Activated CD8-positive, alpha-beta memory T cell treated with anti-CD3 and anti-CD28 coated beads, Interleukin-2, amount 50 U/mL, for 1 hour (primary cell): ENCODE measurements around the gene PCDH15.

Source experiments
- DNase-seq: peaks from one replicate; pipeline ENCODE4 v3.0.0-alpha.2; 2020; ENCODE audit errors: extremely low read depth

Gene PCDH15

DNA sequence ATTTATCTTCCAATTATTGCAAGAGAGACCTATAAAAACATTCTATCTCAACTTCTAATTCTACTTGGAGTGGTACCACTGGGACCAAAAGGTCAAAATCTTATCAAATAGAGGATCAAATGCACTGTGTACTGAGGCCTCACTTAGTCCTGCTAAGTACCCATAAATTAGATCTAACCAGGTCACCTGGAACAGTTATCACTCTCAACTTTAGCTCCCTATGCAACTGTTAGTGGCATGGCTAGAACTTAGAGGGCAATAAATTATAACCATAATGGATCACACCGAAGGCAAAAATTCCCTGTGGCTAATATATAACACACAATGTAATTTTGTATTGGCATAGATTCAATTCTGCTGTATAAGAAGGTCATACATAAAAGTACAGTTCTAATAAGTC, 428.9 kb downstream of the PCDH15 start:
- DNase-seq: no peak

DNA sequence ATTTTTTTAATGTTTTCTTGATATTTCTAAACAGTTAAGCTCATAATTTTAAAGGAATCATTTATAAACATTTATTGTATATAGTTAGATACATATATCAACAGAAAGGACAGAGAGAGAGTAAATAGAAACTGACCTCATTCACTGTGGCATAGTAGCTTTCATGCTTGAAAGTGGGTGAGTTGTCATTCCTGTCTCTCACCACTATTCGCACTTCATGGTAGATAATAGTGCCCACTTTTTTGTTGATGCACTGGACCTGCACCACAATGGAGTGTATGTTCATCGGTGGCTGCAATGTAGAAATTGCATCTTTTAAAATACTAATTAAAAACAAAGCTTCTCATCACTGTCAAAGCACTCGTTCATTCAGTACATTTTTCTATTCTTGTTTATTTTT, 432.0 kb downstream of the PCDH15 start:
- no peak for DNase-seq

DNA sequence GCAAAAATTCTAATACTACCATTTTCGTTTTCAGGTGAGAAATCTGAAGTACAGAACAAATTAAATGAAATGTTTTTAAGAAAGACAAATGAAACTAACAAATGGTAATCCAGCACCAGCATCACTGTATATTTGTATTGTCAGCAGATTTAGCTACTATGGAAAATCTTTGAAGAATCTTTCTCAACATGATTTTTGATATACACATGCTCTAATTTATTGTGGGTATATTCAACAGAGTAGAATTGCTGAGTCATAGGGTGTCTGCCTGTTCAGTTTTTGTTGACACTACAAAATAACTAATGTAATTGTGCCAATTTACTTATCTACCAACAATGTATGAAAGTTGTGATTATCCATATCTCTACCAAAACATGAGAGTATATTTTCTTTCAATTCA, 437.6 kb downstream of the PCDH15 start:
- DNase-seq: no peak

DNA sequence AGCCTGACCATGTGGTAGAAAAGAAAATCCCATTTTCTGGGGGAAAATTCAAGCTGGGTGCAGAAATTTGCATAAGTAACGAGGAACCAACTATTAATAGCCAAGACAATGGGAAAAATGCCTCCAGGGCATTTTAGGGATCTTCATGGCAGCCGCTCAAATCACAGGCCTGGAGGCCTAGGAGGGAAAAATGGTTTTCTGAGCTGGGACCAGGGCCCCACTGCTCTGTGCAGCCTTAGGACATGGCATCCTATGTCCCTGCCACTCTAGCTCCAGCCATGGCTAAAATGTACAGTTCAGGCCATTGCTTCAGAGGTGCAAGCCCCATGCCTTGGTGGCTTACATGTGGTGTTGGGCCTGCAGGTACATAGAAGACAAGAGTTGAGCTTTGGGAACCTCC, 459.0 kb downstream of the PCDH15 start:
- DNase-seq: no peak

DNA sequence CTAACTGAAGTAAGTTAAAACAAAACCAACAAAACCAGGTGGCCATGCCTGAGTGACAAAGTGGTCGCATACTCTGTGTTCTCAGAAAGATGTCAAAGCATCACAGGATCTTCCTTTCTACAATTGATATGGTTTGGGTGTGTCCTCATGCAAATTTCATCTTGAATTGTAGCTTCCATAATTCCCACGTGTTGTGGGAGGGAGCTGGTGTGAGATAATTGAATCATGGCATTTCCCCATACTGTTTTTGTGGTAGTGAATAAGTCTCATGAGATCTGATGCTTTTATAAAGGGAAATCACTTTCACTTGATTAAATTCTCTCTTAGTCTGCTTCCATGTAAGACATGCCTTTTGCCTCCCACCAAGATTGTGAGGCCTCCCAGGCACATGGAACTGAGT, 465.7 kb downstream of the PCDH15 start:
- DNase-seq: no peak

DNA sequence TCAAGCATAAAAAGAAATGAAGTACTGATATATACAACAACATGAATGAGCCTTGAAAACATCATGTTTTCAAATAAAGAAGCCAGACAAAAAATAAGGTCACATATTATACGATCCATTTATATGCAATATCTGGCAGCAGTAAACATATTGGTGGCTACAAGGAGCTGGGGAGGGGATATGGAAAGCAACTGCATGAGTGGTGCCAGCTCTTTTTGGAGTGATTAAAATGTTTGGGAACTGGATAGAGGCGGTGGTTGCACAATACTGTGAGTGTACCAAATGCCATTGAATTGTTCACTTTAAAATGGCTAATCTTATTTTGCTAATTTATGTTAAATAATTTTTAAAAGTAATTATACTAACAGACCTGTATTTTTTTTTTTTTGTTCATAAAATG, 481.7 kb downstream of the PCDH15 start:
- no peak for DNase-seq

DNA sequence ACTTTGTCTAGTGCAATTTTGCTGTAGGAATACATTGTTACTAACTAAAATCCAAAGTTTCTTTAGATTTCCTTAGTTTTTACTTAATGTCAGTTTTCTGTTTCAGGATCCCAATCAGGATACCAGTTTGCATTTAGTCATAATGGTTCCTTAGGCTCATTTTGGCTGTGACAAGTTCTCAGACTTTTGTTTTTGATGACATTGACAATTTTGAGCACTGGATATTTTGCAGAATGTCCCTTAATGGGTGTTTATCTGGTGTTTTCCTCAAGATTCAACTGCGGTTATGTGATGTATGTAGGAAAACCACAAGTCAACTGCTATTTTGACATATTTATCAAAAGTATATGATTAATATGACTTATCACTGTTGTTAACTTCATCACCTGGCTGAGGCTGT, 482.6 kb downstream of the PCDH15 start:
- DNase-seq: no peak

DNA sequence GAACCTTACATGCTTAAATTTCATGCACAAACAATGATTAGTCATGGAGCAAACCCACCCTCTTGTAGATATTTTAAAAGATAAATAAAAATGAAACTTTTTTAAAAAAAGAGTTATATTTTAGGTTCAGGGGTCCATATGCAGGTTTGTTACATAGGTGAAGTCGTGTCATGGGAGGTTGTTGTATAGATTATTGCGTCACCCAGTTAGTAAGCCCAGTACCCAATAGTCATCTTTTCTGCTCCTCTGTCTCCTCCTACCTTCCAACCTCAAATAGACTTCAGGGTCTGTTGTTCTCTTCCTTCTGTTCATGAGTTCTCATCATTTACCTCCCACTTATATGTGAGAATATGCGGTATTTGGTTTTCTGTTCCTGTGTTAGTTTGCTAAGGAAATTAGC, 486.6 kb downstream of the PCDH15 start:
- no peak for DNase-seq

DNA sequence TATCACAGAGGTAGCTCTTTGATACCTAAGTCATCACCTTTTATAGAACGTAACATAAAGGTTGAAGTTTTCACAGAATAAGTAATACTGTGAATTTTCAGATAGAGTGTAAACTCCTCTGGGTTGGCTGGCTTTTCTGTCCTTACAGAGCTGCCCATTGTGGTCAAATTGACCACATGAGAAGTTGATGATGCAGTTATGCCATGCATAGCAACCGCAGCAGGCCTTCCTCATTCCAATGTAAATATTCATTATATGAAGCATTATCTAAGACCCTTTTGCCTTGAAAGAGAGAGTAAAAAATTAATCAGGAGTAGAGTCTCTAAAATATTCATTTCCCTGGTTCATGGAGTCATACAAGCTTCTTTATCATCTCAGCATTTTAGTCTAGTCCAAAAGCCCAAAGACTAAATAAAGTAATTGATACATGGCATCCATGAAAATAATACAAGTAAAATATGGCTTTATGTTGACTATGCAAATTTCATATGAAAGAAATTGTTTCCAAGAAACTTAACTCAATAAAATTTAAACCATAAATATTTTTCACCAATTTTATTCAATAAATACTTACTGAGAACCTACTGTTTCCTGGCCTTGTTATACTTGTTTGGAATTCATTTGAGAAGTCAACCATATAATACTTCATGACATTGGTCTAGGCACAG, 516.4 kb downstream of the PCDH15 start:
- DNase-seq: no peak

DNA sequence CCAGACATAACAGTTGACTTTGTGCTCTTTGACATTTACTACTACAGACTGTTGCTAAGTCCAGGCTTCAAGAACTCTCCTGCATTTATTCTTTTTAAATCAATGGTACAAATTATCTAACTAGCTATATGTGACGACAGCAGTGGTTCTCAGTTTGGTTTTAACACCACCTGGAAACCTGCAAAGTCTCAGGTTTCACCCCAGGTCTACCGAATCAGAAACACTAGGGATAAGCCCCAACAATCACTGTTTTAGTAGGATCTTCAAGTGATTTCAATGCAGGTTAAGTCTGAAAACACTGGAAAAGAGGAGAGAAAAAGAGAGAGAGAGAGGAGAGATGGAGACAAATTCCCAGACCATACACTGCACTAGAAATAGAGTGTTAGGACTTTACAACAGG, 519.0 kb downstream of the PCDH15 start:
- no peak for DNase-seq

DNA sequence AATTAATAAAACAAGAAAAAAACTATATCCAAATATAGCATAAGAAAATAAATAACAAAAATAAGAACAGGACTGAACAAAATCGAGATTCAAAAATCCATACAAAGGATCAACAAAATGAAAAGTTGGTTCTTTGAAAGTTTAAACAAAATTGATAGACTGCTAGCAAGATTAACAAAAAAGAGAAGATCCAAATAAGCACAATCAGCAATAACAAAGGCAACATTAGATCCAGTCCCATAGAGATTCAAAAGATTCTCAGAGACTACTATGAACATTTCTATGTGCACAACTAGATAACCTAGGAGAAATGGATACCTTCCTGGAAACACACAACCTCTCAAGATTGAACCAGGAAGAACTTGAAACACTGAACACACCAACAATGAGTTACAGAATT, 534.6 kb downstream of the PCDH15 start:
- no peak for DNase-seq

DNA sequence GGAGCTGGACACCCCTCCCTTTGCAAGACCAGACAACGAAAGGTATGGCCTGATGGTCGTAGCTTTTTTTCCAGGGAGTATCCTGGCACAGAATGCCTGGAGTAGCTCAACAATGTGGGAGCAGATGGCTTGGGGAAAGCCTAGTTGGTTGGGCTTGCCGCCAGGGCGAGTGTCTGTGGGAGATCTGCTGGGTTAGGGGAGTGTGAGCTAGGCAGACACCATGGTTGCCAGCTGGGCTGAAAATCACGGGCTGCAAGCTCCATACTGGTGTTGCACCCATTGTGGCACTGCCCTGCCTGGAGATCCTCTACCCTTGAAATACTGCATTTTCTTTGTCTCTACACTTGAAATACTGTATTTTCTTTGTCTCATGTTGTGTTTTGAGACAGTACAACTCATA, 538.3 kb downstream of the PCDH15 start:
- DNase-seq: no peak

DNA sequence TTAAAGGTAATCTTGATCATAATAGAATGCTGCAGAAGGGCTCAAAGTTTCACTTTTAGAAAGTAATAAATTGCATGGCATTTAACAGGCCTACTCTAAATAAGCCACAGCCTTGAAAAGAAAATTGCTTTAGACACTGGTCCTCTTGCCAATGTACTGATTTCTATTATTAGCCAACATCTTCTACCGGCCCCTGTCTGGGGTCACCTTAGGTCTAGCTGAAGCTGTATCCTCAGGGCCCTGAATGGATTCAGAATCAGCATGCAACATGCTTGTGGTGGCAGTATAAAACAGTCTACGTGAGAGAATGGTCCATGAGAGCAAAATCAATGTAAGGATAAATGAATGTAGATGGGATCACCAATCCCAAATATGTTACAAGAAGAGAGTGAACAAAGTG, 541.9 kb downstream of the PCDH15 start:
- DNase-seq: no peak

DNA sequence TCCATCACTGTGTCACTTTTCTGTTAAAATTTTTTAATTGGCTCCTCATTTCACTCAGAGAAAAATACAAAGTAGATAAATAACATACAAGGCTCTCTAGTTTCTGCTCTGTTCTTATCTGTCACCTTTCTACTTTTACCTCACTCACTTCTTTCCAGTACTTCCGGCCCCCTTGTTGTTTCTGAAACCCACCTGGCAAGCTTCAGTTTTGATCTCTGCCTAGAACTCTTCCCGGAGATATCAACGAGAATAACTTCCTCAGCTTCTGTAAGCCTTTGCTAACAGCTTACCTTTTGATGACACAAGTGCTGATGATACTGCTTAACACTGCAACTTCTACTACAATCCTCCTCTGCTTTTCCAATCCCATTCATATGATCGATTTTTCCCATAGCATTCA, 566.2 kb downstream of the PCDH15 start:
- no peak for DNase-seq

DNA sequence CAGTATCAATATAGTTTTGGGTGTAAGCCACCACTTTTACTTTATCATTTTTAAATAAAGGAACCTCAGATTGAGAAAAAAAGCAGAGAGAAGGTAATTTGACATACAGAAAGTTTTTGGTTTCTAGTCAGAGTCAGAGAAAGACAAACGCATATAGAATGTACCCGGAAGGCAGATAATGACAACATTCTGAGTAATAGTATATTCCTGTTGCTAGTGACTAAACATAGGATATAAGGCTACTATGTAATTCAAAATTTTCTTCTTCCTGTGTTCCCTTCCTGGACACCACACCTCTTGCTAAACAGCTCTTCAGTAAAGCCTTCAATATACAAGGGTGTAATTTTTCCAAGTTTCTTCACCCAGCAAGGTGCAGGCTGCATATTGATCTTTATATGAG, 597.6 kb downstream of the PCDH15 start:
- DNase-seq: no peak

DNA sequence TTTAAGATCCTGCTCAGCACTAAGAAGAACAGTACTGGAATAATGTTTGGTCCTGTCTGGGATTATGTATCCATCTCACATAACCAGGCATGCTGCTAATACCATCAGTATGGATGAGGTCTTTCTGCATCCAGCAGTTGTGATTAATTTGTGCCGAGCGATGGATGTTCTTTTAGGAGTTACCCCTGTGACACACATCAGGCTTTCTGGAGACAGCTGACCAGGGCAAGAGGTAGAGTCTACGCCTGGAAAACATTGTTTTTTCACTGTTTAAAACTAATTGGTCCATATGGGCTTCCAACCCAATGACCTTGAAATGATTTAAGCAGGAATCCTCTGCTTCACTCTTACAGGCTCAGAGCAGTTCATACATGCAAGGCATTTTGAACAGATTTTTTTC, 603.0 kb downstream of the PCDH15 start:
- no peak for DNase-seq

DNA sequence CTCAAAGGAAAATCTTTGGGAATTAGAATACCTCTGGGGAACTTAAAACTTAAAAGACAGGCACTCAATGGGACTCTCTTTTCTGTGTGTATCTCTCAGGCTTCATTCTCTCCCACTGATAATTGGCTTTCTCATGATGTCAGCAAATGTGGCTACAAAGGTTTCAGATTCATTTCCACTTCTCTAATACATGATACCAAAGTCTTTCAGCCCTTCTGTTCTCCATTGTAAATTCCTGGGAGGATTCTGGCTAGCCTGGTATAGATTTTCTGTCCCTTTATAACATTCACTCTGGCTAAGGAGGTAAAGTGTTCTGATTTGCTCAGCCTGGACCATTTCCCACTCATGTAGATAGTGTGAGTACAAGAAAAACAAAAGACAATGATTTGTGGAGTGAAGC, 606.2 kb downstream of the PCDH15 start:
- DNase-seq: no peak

DNA sequence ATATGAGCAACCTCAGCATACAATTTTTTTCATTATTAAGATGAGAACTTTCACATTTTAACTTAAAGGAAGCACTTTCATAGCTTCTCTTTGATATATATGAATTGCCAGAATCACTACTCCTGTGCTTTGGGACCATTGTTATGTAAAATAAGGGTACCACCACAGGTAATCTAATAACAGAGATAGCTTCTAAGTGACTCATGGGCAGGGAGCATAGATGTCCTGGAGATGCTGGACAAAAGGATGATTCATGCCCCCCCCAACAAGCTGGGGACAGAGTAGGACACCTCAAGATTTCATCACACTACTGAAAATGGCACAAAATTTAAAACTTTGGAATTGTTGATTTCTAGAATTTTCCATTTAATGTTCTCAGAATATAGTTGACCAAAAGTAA, 641.1 kb downstream of the PCDH15 start:
- DNase-seq: no peak

DNA sequence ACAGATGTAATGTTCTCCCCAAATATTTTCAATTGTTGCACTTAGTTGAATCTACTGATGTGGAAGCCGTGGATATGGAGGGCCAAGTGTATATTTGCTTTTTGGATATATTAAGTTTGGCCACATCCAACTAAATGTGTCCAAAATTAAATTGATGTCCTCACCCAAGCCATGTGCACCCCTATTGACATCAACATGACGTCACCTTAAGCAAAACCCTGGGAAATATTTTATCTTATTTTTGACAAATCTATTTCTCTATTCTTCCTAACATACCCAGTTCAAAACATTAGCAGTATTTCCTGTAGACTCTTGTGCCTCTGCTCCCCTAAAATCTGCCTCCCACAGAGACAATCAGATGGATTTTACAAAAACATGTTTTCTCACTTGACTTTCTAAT, 652.5 kb downstream of the PCDH15 start:
- DNase-seq: no peak

DNA sequence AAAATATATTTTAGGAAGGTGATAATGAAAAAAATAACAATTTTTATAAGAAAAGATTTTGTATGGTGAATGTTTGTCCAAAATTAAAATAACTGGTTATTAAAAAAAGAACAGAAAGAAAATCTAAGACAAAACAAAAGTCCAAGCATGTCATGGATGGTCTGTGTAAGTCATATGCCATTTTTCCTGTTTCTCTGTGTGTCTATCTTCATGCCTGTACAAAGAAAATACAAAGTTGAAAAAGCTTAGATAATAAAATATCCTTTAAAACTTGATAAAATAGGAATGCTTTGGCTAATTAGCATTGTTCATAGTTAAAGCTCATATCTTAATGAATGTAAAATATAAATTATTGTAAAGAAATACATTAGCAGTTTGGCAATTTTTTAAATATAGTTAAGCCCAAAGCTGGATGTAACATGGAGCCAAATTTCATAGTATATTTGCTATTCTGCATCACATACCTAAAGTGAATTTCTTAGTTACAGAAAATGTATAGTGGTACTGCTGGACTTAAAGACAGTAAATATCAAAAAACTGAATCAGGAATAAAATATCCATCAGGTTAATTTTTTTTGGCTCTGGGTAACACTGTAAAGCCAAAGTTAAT, 661.1 kb downstream of the PCDH15 start:
- DNase-seq: no peak

DNA sequence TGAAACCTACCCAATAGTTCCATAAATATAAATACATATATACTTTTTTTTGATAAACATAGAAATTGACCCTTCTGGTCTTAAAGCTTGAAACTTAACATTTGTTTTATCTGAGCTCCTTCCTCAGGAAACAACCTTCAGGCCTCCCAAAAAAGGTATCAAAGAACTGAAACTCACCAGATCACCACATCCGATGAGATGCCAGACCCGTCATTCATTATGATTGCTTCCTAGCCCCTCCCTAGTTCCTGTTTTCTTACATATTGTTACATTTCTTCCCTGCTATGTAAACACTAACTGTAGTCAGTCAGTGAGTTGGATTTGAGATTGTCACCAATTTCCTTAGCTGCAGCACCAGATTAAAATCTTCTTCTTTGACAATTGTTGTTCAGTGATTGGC, 663.6 kb downstream of the PCDH15 start:
- no peak for DNase-seq

DNA sequence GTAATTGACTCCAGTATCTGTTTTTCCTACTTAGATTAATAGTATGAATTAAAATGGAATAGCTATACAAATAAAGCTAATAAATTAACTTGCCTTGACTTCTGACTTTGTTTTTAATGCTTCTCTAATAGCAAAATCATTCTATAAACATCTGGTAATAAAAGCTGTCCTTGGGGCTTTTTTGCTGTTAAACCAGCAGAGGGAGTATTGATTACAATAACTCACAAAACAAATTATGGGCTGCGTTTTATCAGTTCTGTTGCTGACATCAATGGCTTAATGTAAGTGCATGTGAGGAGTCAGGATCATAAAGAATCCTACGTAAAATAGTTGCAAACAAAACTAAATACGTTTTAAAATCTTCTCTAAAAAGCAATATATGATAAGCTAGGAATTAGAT, 667.8 kb downstream of the PCDH15 start:
- no peak for DNase-seq

DNA sequence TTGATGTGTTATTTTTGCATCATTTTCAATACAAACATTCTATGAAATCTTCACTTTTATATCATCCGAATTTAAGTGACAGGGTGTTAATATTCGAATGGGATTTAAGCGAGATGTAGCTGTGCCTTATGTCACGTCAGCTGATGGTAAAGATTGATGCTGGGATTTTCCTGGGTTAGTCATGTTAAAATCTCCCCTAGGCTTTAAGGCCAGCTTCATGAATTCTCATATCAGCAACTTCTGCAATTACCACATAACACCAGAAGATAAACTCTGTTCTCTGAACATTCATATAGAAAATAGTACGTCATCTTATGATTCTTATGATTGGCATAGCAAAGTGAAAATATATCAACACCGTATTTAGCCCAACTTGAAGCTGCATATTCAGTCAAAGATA, 669.2 kb downstream of the PCDH15 start:
- no peak for DNase-seq

DNA sequence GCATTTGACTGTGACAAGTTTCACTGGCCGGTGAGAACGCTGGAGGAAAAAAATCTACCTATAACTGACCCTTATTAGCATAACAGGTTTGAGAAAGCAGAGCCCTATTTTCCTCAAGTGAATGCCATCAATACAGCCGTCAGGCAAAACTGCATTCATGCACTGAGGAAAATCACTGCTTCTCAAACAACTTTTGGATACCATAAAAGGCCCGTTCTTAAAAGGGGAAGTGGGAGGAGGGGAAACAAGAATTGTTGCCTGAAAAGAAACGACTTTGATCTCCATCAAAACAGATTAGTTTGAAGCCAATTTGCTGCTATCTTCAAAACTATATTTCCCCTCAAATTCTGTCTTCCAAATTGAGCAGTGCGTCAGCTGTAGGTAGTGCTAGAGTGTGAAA, 670.6 kb downstream of the PCDH15 start:
- DNase-seq: no peak
